NK-92 (cell line): ENCODE measurements around the gene HHIPL1.

Experiments
- DNase-seq: peaks from one replicate; lab custom pipeline; 2025; ENCODE audit not compliant: unreplicated experiment; lab: John Stamatoyannopoulos, UW

Gene HHIPL1

DNA sequence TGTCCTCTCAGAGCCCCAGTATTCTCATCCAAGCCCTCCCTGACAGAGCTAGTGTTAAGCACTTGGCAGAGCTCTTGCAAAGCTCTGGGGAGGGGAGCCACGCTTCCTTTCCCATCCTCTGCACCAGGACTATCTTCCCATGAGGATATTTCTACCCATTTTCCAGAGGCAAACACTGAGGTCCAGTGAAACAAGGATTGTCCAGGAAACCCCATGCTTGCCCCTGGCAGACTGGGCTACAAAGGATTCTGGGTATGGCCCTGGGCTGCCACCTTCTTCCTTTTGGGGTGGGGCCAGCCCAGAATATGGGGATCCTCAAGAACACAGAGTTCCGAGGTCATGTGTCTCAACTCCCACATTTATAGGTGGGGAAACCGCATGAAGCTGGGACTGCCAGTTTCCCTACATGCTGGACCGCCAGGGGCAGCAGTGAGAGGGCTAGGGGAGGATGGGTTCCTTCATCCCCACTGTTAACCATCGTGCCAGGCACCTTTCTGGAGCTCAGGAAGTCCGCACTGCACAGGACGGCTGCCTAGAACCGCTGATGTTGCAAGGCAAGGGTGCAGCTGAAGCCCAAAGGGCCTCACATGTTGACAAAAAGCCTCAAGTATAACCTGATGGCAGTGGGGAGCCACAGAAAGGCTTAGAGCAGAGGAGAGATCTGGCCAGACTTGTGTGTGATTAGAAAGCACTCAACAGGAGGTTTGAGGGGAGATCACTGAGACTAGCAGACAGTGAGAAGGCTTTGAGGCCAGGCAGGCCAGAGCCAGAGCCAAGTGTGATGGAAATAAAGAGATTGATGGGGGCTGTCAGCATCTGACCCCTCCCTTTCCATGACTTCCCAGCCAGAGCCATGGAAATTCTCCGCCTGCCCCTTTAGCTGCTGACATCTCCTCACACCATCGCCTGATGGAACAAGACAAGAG is 35.4 kb upstream of the HHIPL1 start:
- DNase-seq, result no peak

DNA sequence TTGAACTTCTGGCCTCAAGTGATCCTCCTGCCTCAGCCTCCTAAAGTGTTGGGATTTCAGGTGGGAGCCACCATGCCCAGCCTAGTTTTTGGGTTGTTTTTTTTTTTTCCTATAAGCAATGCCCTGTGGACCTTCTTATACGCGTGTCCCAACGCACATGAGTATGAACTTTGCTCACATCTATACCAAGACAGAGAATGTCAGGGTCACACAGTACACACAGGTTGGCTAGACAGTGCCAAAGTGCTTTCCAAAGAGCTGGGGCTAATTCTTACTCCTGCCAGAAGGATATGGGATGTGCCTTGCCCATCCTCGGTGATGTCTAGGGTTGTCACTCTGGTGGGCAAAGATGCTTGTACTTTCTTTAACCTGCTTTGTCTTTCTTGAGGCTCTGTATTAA is 33.3 kb upstream of the HHIPL1 start:
- no peak for DNase-seq

DNA sequence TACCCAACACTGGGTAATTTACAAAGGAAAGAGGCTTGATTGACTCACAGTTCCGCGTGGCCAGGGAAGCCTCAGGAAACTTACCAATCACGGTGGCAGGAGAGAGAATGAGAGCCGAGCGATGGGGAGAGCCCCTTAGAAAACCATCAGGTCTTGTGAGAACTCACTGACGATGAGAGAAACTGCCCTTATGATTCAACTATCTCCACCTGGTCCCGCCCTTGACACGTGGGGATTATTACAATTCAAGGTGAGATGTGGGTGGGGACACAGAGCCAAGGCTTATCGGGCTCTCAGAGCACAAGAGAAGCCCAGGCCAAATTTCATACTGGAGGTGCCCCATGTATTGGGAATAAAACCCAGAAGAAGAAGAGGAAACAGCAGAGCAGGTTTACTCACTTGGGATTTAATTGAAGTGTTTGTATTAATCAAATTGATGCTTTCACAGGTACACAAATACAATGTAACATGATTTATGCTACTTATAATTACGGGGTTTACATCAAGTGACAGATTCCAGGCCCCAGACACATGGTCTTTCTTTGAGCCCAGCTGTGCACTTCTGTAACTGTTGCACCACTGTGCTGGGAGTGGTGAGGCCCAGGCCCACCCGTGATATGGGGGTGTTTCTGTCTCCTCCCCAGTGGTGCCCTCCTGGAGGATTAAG is 32.7 kb upstream of the HHIPL1 start:
- DNase-seq, result no peak

DNA sequence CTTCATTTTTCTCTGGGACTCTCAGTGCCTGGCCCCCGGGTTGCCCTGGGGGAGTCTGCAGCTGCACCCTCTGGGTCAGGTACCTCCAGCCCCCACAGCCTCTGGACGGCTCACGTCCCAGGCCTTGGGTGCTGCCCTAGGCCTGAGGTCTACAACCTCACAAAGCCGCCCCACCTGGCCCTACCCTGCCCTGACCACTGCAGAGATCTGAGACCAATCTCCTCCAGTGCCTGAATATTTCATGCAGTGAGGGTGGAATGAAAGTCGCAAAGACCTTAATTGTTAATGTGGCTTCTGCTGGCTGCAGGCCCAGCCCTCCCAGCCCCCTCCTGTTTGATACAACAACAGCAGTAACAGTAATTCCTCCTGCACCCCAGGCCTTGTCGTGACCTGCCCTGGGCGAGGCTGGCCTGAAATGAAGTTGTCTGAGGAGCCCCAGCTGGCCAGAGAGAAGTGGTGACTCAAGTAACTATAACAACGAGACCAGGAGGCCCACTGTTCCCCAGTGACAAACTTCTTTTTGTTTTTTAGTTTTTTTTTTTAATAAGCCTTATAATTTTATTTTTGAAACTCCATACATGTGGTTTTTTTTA is 32.1 kb upstream of the HHIPL1 start:
- DNase-seq, result no peak

DNA sequence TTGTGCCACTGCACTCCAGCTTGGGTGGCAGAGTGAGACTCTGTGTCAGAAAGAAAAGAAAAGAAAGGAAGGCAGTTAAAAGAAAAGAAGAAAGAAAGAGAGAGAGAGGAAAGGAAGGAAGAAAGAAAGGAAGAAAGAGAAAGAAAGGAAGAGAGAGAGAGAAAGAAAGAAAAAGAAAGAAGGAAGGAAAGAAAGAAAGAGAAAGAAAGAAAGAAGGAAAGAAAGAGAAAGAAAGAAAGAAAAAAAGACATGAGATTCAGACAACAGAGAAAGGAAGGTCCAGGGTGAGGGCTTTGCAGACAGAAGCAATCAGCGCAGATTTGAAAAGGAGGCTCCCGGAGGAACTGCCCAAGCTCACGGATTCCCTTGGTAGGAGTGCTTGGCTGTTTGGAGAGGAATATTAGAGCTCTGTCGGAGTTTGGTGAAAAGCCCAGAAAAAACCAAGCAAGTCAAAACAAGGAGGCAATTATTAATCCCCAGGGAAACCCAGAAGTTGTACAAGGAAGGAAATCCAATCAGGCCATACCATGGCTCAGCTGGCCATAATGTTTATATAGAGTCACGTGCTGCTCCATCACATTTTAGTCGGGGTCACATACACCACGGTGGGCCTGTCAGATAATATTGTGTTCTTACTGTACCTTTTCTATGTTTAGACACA is 29.3 kb upstream of the HHIPL1 start:
- DNase-seq, result no peak

DNA sequence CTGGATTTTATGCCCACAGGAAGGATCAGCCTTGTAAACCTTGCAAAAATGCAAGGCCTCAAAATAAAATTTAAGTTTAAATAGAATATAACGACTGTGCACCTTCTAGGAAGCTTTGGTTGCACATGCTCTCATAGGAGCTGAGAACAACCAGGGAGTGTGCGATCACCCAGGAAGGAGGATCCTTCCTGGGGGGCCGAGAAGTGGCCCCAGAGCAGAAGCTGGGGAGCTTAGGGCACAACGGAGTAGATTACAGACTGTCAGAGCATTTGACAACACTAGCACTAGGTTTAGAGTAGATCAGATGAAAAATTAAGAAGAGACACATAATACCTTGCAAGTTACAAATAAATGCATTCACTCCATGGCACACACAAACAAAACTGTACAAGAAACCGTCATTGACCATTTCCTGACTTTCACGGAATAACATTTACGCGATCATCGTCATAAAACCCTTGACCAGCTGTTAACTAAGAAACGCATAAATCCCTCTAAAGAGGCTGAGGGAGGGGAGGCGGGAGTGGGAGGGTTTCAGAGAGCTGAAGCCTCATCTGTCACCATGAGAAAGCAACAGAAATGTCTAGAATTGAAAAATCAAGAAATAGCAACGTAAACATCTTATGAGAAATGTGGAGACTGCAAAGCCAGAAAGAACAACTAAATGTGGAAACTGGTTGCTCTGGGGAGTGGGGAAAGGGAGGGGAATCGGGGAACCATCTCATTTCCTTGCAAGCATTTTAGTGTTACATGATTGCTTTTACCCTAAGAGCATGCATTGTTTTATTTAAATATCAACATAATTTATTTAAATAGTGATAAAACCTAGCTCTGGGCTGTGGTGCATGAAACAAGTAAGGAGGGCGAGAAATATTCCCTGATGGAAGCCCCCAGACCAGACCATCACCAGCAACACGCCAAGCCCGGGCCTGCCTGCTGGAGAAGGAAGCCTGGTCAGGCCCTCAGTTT is 27.8 kb upstream of the HHIPL1 start:
- no peak for DNase-seq

DNA sequence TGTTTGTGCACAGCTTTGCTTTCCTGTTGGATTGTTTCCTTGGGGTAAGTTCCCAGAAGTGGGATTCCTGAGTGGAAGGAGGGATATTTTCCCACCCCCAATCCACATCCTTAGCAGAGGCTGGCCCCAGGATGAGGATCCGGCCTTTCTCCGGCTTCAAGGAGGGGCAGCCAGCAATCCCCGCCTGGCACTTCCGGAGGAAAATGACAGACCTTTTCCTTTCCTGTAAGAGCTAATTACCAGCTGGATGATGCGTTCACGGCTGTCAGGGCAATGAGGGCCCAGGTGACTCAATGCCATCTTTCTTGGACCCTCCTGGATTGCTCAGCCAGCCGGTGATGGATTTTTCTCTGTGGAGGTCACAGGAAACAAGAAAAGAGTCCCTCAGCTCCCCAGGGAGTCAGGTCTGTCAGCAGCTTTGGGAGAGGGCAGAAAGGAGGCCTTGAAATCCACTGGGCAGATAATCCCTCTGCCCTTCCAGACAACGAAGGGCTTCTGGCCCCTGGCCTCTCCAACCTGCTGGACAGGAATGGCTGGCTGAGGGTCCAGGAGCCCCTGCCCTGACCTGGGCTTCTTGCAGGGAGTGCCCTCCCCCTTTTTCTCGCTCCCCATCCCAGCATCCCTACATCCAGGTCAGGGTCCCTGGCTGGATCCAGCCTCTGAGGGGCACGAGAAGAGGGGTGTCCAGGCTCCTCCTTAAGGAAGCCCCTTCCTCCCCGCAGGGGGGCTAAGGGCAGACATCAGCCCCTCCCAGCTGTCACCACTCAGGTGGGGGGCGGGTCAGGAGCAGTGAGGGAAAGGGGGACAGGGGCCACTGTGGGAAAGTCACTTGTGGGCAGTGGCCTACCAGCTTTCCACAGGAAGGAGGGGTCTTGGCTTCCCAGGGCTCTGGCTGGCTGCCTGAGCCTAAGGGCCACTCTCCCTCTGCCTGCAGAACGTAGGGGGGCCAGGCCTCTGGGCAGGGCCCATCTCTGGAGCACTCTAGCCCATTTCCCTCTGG is 24.8 kb upstream of the HHIPL1 start:
- DNase-seq, result no peak

DNA sequence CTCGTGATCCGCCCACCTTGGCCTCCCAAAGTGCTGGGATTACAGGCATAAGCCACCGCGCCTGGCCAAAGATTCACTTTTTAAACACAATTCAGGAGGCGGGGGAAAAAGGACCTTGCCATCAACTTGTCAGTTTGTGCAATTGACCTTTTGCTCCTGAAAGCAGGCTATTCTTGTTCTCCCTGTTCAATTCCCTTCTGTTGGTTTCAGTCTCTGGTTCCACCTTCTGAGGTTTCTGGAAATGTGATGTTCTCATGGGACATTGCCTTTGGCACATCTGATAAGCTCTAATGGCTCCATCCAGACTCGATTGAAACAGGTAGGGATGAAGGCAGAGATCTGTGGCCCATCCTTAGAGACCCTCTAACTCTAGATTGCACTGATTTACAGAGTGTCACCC is 23.0 kb upstream of the HHIPL1 start:
- DNase-seq, result no peak

DNA sequence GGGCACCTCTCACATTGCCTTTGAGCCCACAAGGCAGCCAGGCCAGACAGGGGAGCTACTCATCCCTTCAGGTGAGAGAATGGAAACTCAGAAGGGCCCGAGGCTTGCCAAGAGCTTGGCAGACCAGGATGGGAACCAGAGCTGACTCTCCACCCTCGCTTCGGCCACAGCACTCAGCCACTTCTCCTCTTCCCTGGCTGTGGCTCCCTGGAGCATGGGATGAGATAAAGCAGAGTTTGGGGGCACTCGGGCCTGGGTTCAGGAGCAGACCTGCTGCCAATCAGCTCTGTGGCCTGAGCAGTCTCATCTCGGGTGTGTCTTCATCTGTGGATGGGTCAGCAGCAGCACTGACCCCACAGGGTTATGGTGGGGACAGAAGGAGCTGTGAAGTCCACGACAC is 20.9 kb upstream of the HHIPL1 start:
- DNase-seq, result no peak

DNA sequence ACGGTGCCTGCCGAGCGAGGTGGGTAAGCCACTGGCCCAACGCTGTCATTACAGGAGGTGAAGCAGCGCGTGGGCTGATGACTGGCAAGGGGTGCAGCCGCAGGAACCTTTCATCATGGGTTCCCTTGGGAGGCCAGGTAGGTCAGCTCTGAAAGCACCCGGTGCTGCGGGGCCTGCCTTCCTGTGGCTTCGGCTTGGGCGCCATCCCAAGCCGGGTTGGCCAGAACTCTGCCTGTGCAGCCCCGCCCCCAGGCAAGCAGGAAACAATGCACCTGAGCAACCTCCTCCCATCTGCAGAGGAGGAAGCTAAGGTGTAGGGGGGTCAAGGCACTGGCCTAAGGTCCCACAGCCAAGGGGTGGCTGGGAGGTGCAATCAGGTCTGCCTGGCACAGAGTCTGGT is 20.0 kb upstream of the HHIPL1 start:
- no peak for DNase-seq

DNA sequence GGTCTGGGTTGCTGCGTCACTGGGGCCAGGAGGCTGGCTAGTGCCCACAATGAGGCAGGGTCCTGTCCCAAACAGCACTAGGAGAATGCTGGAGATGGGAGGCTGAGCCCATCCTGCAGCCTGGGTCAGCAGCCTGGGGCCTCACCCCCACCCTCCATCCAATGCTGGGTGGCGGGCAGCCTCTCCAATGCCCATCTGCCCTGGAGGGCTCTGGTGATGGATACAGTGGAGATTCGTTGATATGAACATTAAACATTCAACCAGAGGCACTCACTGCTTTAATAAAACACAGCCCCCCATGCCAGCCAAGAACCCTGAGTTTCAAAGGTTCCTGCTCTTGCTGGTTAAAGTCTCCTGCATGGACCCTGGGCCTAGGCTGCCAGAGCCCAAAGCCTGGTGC is 19.5 kb upstream of the HHIPL1 start:
- DNase-seq, result no peak

DNA sequence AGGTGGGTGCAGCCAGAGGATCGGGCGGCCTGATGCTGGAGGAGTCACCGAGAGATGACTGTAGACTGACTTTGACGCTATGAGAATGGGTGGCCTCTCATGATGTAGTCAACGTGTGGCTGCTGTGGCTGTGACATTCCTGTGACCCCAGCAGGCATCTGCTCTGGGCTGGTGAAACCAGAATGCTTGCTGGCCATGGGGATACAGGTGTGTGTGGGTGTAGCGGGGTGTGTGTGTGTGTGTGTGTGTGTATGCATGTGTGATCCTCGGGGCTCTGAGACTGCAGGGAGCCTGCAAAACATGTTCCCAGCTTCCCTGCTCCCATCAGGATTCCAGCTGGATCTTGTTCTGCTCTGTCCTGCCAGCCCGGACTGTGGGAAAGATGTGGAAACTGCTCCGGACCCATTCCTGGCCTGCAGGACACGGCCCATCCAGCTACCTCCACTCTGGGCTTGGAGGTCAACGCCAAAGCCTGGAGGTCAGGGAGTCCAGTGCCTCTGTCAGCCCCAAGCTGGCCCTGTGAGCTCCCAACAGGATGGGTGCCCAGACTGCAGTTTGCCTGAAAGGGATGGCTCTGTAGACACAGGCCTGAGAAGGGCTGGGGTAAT is 18.8 kb upstream of the HHIPL1 start:
- DNase-seq, result no peak

DNA sequence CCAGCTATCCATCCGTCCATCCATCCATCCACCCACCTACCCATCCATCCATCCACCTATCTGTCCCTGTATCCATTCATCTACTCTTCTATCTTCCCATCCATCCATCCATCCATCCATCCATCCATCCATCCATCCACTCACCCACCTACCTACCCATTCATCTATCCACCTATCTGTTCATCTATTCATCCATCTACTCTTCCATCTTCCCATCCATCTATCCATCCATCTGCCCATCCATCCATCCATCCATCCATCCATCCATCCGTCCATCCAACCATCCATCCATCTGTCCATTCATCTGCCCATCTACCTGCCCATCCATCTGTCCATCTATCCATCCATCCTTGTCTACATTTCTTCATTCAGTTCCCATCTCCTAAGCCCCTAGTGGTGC is 17.8 kb upstream of the HHIPL1 start:
- DNase-seq, result no peak

DNA sequence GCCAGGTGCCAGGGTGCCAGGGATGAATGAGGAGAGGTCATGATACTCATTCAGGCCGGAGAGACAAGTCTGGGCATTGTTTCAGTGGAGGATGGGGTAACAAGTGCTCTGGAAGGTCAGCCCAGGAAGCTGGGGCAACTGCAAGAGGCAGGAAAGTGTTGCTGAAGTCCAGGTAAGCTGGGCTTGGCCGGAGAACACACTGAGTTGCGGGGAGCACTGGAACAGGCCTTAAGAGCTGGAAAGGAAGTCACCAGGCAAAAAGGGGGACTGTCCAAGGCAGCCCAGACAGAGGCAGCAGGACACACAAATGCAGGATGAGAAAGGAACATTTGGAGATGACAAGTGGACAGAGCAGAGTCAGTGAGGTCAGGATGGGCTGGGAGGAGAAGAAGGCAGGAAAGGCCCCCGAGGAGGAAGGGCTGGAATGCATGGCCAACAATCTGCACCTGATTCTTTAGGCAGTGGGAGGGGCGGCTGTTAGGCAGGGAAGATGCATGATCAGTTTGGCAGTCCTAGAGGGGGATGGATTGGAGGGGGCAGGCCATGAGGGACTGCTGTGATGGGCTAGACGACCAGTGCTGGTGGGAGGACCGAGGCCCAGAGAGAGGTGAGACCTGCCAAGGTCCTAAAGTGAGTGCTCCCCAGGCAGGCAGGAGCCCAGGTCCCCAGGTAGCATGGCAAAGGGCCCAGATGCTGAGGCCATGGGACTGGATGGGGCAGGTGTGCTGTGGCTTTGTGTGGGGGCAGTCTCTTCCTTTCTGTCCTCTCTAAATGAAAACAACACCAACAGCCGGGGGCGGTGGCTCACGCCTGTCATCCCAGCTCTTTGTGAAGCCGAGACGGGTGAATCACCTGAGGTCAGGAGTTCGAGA is 17.2 kb upstream of the HHIPL1 start:
- no peak for DNase-seq

DNA sequence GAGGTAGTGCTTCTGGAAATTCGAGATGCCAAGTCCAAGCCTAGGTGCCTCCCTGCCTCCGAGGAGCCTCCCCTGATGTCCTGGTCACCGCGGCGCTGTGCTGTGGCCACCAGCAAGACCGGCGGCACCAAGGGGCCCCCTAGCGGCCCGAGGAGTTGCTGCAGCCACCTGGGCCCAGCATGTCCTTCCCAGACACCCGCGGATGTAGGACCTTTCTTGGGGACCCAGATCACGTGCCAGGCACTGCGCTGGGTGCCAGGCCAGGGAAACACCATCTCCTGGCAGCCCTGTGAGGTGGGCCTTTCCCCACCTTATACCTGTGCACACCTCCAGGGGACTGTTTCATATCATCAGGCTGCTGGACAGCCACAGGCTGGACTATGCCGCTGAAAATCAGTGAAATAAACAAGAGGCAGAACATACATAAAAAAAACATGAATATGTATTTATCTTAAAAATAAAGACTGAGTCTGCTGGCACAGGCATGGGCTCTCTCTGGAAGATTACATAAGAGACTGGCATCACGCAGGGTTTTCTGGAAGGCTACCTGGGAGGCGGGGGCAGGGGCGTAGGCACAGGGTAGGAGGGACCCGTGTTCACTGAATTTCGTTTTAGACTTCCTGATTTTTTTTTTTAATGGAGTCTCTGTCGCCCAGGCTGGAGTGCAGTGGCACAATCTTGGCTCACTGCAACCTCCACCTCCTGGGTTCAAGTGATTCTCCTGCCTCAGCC is 15.9 kb upstream of the HHIPL1 start:
- DNase-seq, result no peak

DNA sequence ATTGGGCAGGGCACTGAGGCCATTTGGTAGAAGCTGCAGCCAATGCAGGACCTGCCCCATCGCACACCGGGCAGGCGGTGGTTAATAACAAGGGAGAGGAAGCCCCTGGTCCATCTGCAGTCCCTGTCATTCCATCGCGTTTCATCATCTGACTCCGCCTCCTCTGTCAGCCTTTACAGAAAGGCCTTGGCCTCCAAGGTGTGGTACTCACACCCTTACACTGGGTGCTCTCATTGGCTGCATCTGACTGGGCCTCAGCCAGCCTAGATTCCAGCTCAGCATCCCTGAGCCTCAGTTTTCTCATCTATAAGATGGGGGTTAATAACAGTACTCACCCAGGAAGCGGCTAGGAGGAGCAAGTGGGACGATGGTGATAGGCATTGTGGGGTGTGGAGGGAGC is 14.7 kb upstream of the HHIPL1 start:
- DNase-seq, result no peak

DNA sequence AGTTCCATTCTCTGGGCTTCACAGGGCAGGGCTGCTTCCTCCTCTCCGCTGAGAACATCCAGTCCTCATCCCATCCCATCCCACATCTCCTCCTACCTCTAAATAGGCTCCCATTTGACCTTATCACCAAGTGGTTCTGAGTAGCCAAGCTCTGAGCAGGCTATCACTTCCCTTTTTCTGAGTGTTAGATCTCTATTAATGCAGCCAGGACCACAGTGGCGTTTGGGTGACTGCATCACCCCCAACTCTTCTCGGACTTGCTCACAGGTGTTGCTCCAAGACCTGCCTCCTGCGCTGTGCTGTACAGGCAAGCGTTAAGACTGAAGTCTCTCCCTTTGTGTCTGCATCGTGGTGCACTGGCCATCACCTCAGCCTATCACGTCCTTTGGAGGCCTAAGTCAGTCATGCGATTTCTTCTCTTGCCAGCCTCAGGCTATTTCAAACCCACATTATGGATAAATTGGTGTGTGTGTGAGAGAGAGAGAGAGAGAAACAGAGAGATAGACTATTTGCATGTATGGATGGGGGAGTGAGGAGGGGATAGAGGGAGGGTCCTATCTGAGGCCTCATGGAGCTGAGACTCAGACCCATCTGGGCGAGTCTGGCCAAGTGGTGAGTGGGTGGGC is 12.4 kb upstream of the HHIPL1 start:
- no peak for DNase-seq
